A673 (cell line): ENCODE results near the gene CTU2. TPM values are rescaled to one million over a fixed set of nuclear protein-coding genes. Genes with fewer than 3 reads are reported as not detected.

Experiments used
- BruUV-seq: library from RNA; stranded (reverse); fragments of 400-500 nt; replicated peaks from 2 replicates; lab custom pipeline; 2021; lab: Mats Ljungman, UMichigan
- CTCF ChIA-PET: fragments of 300-600 bp; sonication (Branson Sonifier 250); formaldehyde crosslinking; loops from one replicate; lab custom pipeline; 2022; ENCODE audit warnings: antibody characterized with exemption; lab: Charles Lee
- POLR2A ChIA-PET: fragments of 300-600 bp; sonication (Branson Sonifier 250); formaldehyde crosslinking; loops from one replicate; lab custom pipeline; 2022; ENCODE audit warnings: antibody characterized with exemption; ENCODE audit not compliant: low non-redundant PET; lab: Charles Lee
- DNase-seq: peaks from one replicate; pipeline ENCODE4 v3.0.0-alpha.2; 2015; ENCODE audit warnings: low spot score
- H3K27ac ChIP-seq: fragments of 200-600 bp; sonication (generic); 2 replicates; pipeline ENCODE4 v1.5.1; 2016; ENCODE audit warnings: mixed run types, low read depth, mild to moderate bottlenecking, mixed read lengths, antibody characterized with exemption, low read length; ENCODE audit not compliant: poor library complexity, severe bottlenecking
- H3K27me3 ChIP-seq: fragments of 200-600 bp; sonication (generic); replicated peaks from 2 replicates; pipeline ENCODE4 v1.6.1; 2017; ENCODE audit warnings: mixed run types, low read depth, mild to moderate bottlenecking, mixed read lengths, antibody characterized with exemption, low read length; ENCODE audit not compliant: insufficient read depth, poor library complexity
- H3K36me3 ChIP-seq: fragments of 200-600 bp; sonication (generic); 2 replicates; pipeline ENCODE4 v1.6.1; 2016; ENCODE audit warnings: mixed run types, mild to moderate bottlenecking, mixed read lengths, antibody characterized with exemption, low read length; ENCODE audit not compliant: insufficient read depth, poor library complexity, severe bottlenecking
- H3K4me1 ChIP-seq: fragments of 200-600 bp; sonication (generic); 2 replicates; pipeline ENCODE4 v1.6.1; 2017; ENCODE audit warnings: mixed run types, mild to moderate bottlenecking, mixed read lengths, antibody characterized with exemption, low read length; ENCODE audit not compliant: insufficient read depth, poor library complexity, severe bottlenecking
- H3K4me3 ChIP-seq: fragments of 200-600 bp; sonication (generic); 2 replicates; pipeline ENCODE4 v1.5.1; 2016; ENCODE audit warnings: low read depth, mixed run types, mild to moderate bottlenecking, mixed read lengths, low read length; ENCODE audit not compliant: poor library complexity, severe bottlenecking
- H3K9me3 ChIP-seq: fragments of 200-600 bp; sonication (generic); 2 replicates; pipeline ENCODE4 v1.6.1; 2016; ENCODE audit warnings: mixed run types, low read depth, mild to moderate bottlenecking, mixed read lengths, antibody characterized with exemption, low read length; ENCODE audit not compliant: poor library complexity, severe bottlenecking
- CTCF ChIP-seq: fragments of 300-800, 200-600 bp; sonication (generic); conservative IDR thresholded peaks from 2 replicates; pipeline ENCODE4 v1.5.1; 2017; ENCODE audit warnings: low read depth, mild to moderate bottlenecking, antibody characterized with exemption, low read length, moderate library complexity, mixed read lengths
- EZH2 ChIP-seq: fragments of 200-600 bp; sonication (generic); IDR thresholded peaks from 2 replicates; pipeline ENCODE4 v1.6.1; 2017; ENCODE audit warnings: borderline replicate concordance, low read depth, mild to moderate bottlenecking, mixed read lengths, antibody characterized with exemption, low read length; ENCODE audit not compliant: poor library complexity, severe bottlenecking
- intact Hi-C: fragments of 100-400 bp; cut with micrococcal nuclease; formaldehyde crosslinking; loops from one replicate; pipeline ENCODE4 v1.10.0; 2022; ENCODE audit not compliant: unreplicated experiment
- total RNA-seq: library from RNA; stranded (reverse); gene quantifications from 2 replicates; pipeline ENCODE4 v1.2.3, GENCODE V29; 2021

CTU2 gene
- total RNA-seq, 1 experiment from 2014 or later: 47.5 TPM

DNA sequence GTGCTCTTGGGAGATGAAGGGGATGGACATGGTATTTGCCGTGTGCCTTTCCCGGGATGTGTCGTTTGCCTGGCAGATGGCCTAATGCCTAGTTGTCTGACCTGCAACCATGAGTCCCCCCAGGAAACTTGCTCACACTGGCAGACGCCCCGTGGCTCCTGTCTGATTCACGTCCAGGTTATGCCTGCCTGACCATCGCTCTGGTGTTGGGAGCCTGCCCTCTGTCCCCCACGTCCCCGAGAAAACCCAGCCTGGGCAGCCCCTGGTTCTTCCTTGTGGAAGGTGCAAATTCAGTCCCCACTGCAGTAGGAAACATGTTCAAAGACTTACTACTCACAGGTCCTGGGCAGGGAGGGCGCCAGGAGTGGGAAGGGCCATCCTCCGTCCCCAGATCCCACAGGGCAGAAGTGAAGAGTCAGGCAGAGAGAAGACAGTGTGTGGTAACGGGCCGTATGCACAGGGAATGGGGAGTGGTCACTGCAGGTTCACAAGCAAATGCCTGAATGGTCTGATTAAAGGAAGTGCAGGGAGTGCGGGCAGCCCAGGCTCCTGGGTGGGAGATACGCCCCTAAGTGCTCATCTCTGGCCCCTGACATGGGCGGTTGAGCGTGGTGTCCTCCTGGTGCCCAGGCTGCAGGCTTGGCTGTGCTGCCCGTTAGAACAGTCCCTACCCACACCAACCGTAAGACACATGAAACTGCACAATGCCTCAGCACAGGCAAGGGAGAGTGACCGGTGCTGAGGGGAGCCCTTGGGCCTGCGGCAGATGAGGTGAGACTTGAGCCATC is 15.8 kb upstream of the CTU2 start:
- Histone ChIP-seq H3K4me3 (no peak overlapping the region), H3K36me3 (no peaks in the 10 kb centered on the region), H3K27me3 (no peaks in the 10 kb centered on the region), H3K9me3 (no peaks in the 10 kb centered on the region), H3K27ac (no peak overlapping the region), H3K4me1 (peaks cover 3% of the 10 kb centered on the region)
- intact Hi-C loops: no loop called here
- no peak for DNase-seq
- TF ChIP-seq EZH2: no peak
- TF ChIP-seq CTCF: no peak
- no TSS peak for BruUV-seq
- ChIA-PET POLR2A (no interaction called here), CTCF (no interaction called here)

- Histone ChIP-seq H3K4me1 (no peaks in the 10 kb centered on the region), H3K36me3 (no peaks in the 10 kb centered on the region), H3K4me3 (no peak overlapping the region), H3K9me3 (no peaks in the 10 kb centered on the region), H3K27ac (no peak overlapping the region), H3K27me3 (no peaks in the 10 kb centered on the region)
- intact Hi-C loops: no loop called here
- ChIA-PET CTCF (no interaction called here), POLR2A (no interaction called here)
- TF ChIP-seq EZH2 (no peak), CTCF (no peak)
- no peak for DNase-seq
- no TSS peak for BruUV-seq
These were observed 15.0 kb upstream of the CTU2 start for GRCh38 chr16:88691129-88691813.

- DNase-seq: no peak
- BruUV-seq: no TSS peak
- Histone ChIP-seq H3K4me3 (no peak overlapping the region), H3K36me3 (no peaks in the 10 kb centered on the region), H3K9me3 (no peaks in the 10 kb centered on the region), H3K4me1 (no peaks in the 10 kb centered on the region), H3K27ac (no peak overlapping the region), H3K27me3 (no peaks in the 10 kb centered on the region)
- intact Hi-C loops: no loop called here
- no peak for TF ChIP-seq CTCF
- POLR2A ChIA-PET: no interaction called here
- CTCF ChIA-PET: no interaction called here
These were observed 14.3 kb upstream of the CTU2 start for GRCh38 chr16:88691924-88692560.
